Measurements from ENCODE around the gene NR1H3. TPM values are rescaled to one million over a fixed set of nuclear protein-coding genes. Genes with fewer than 3 reads are reported as not detected.

The NR1H3 gene
- total and polyA plus RNA-seq, 10 of the 15 experiments (the other 5 are each of a cell fraction or from before 2014, with no cell fraction given): 2.6 to 8.9 (median 4.5) TPM

- Histone ChIP-seq H3K4me2 (ENCODE audit: control insufficient read depth, insufficient read depth) (no peak overlapping the region), H3K9ac (ENCODE audit: control insufficient read depth, insufficient read depth, low read length) (no peak overlapping the region), H3K36me3 (ENCODE audit: control insufficient read depth in 2 of 2, insufficient read depth in 2 of 2, low read length in 1 of 2) (peaks cover 13 to 20% of the 10 kb centered on the region in 2 experiments), H3K4me3 (no peak overlapping the region), H3K27ac (ENCODE audit: control insufficient read depth, insufficient read depth) (no peak overlapping the region), H4K20me1 (ENCODE audit: control insufficient read depth, insufficient read depth) (no peaks in the 10 kb centered on the region), H3K79me2 (ENCODE audit: control insufficient read depth, insufficient read depth, low read length) (peaks cover 35% of the 10 kb centered on the region), H3K27me3 (replicated peaks in 1 of 2; ENCODE audit: control insufficient read depth in 2 of 2, insufficient read depth in 2 of 2, low read length in 1 of 2) (no peaks in the 10 kb centered on the region), H3K9me3 (replicated peaks; ENCODE audit: control insufficient read depth, insufficient read depth, low read length) (no peaks in the 10 kb centered on the region), H2AFZ (ENCODE audit: control insufficient read depth, low read depth, low read length) (no peak overlapping the region), H3K4me1 (ENCODE audit: control insufficient read depth, insufficient read depth, low read length) (peaks cover 3% of the 10 kb centered on the region; the same call in 1 of the 2 replicates)
- ChIA-PET SMC1A (ENCODE audit: uncharacterized antibody, unreplicated experiment) (interaction anchor here (1.7 to 2.3 kb wide), 2 partner anchors 11 to 19 kb away, joined by 4 to 6 read pairs; no protein-coding TSS in a partner anchor), CTCF (interaction anchor here (0.7 to 3.0 kb wide), 3 partner anchors 11 to 99 kb away, joined by 3 to 18 read pairs (median 3); no protein-coding TSS in a partner anchor), POLR2A (no interaction called here), RAD21 (ENCODE audit: unreplicated experiment) (no interaction called here)
- no peak for FAIRE-seq
- intact Hi-C loops (cut with micrococcal nuclease; ENCODE audit: unreplicated experiment): no loop called here
- no TSS peak for BruUV-seq (replicated peaks)
- in situ Hi-C loops (cut with MboI): no loop called here
- ATAC-seq: no peak
- 96% methylated on average over 28 of the region's 28 CpGs for WGBS (ENCODE audit: insufficient coverage, insufficient replicate concordance, low lambda C conversion rate, missing lambda C conversion rate)
- TF ChIP-seq YY1 (IDR thresholded peaks at IDR 0.05; ENCODE audit: low read depth, low read length) (no peak), SREBF2 (IDR thresholded peaks at IDR 0.05; ENCODE audit: low read length) (no peak), SMAD1 (IDR thresholded peaks at IDR 0.05; ENCODE audit: low read depth, partially characterized antibody) (no peak), SUPT20H (IDR thresholded peaks at IDR 0.05; ENCODE audit: borderline replicate concordance, control insufficient read depth, low read depth, low read length) (no peak), BMI1 (IDR thresholded peaks at IDR 0.05; ENCODE audit: borderline replicate concordance) (no peak), PKNOX1 (IDR thresholded peaks at IDR 0.05) (no peak), ESRRA (IDR thresholded peaks at IDR 0.05; ENCODE audit: low read length) (no peak), TARDBP (IDR thresholded peaks at IDR 0.05; ENCODE audit: borderline replicate concordance) (no peak), CBFB (IDR thresholded peaks at IDR 0.05; ENCODE audit: low read depth) (no peak), WRNIP1 (IDR thresholded peaks at IDR 0.05; ENCODE audit: borderline replicate concordance, low read depth, low read length) (no peak), IRF5 (IDR thresholded peaks at IDR 0.05; ENCODE audit: borderline replicate concordance) (no peak), SMC3 (IDR thresholded peaks at IDR 0.05; ENCODE audit: borderline replicate concordance, low read length) (no peak)
- TF ChIP-seq, protein P1, sequence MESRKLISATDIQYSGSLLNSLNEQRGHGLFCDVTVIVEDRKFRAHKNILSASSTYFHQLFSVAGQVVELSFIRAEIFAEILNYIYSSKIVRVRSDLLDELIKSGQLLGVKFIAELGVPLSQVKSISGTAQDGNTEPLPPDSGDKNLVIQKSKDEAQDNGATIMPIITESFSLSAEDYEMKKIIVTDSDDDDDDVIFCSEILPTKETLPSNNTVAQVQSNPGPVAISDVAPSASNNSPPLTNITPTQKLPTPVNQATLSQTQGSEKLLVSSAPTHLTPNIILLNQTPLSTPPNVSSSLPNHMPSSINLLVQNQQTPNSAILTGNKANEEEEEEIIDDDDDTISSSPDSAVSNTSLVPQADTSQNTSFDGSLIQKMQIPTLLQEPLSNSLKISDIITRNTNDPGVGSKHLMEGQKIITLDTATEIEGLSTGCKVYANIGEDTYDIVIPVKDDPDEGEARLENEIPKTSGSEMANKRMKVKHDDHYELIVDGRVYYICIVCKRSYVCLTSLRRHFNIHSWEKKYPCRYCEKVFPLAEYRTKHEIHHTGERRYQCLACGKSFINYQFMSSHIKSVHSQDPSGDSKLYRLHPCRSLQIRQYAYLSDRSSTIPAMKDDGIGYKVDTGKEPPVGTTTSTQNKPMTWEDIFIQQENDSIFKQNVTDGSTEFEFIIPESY (IDR thresholded peaks at IDR 0.05): no peak
- no peak for DNase-seq (ENCODE audit: low read depth, low spot score)
Observed at GRCh38 chr11:47274495-47275235, 16.9 kb downstream of the NR1H3 start.

Measured in GM12878 (cell line).